Adrenal gland (tissue), 12 donors: Measurements from ENCODE around the gene TPM4. TPM values are rescaled to one million over a fixed set of nuclear protein-coding genes. Genes with fewer than 3 reads are reported as not detected.

Experiments
- DNase-seq, 7 donors: peaks; one replicate each; pipeline ENCODE4 v3.0.0-alpha.2; 2019 to 2020
- H3K27ac ChIP-seq, 5 donors: fragments of 200-600 bp; sonication (generic) in 4 of 5; 1 replicate in 3 of 5; 2 replicates in 2 of 5; pipeline versions ENCODE4 v1.5.1 to v1.8.0; 2016 to 2020; ENCODE audit warnings: mild to moderate bottlenecking in 1 of 5
- H3K27me3 ChIP-seq: fragments of 200-600 bp; 2 replicates; pipeline ENCODE4 v1.8.0; 2021
- H3K36me3 ChIP-seq, 2 donors: fragments of 200-600 bp; replicated peaks in 1 of 2; 1 replicate in 1 of 2; 2 replicates in 1 of 2; pipeline versions ENCODE4 v1.5.1 to v1.8.0; 2018 to 2022
- H3K4me1 ChIP-seq, 2 donors: fragments of 200-600 bp; replicated peaks in 1 of 2; 1 replicate in 1 of 2; 2 replicates in 1 of 2; pipeline versions ENCODE4 v1.5.1 to v1.8.0; 2018 to 2021
- H3K4me3 ChIP-seq, 4 donors: fragments of 200-600 bp; sonication (generic) in 3 of 4; one replicate each; pipeline ENCODE4 v1.5.1; 2016 to 2018
- H3K9me3 ChIP-seq, 3 donors: fragments of 200-600 bp; sonication (generic) in 1 of 3; replicated peaks in 1 of 3; 1 replicate in 2 of 3; 2 replicates in 1 of 3; pipeline versions ENCODE4 v1.5.1 to v1.8.0; 2016 to 2021
- CTCF ChIP-seq, 6 experiments: fragments of 450-650 bp in 4 of 6; fragments of 200-600 bp in 2 of 6; sonication (generic) in 1 of 6; IDR thresholded peaks; 1 replicate in 5 of 6; 2 replicates in 1 of 6; pipeline versions ENCODE4 v1.5.1 to v1.8.0; 2016 to 2021; ENCODE audit warnings: antibody characterized with exemption in 6 of 6, mild to moderate bottlenecking in 2 of 6, moderate library complexity in 1 of 6
- POLR2A ChIP-seq, 2 donors: fragments of 450-650 bp; IDR thresholded peaks; one replicate each; pipeline ENCODE4 v1.6.1; 2017; ENCODE audit warnings: antibody characterized with exemption in 2 of 2, mild to moderate bottlenecking in 2 of 2, moderate library complexity in 1 of 2
- WGBS, 4 donors: extraction: QIAGEN DNeasy Blood & Tissue Kit in 2 of 4; methylation state at CpG; one replicate each; pipeline versions ENCODE4 v1.1.5 to v1.1.7; 2013 to 2017; 5-methylcytosine and 5-hydroxymethylcytosine counted together
- intact Hi-C, 2 donors: fragments of 100-400 bp; cut with DNase I; formaldehyde crosslinking; loops; one replicate each; pipeline versions ENCODE4 v1.14.1 to v1.15.0; 2022 to 2023
- polyA plus RNA-seq, 3 donors: library from polyadenylated mRNA; stranded (reverse); fragments of 200-250 nt in 2 of 3; fragments of 350-450 nt in 1 of 3; fragmentation: Illumina TruSeq in 1 of 3; extraction: RNeasy Lipid Tissue Mini Kit (QIAGEN cat#74804) in 1 of 3; gene quantifications; one replicate each; pipeline ENCODE4 v1.2.3, GENCODE V29; 2013 to 2014
- total RNA-seq, 9 donors: library from RNA; depleted of rRNA in 4 of 9; stranded (reverse); fragments of >200 nt in 4 of 9; fragments of 120-200 nt in 1 of 9; fragmentation: NEBNext Ultra II Directional in 1 of 9; extraction: Animal tissue kit (Norgen Biotek cat#: 25700) in 1 of 9; gene quantifications; one replicate each; pipeline versions ENCODE4 v1.1.0 to v1.2.4, GENCODE V29; 2013 to 2023
- donor health status: healthy with polysubstance abuse.
- donor health status: Bipolar disorder and iron deficiency.
- donor health status: DM: yes; HTN: yes; CAD: no.
- donor health status: DM: no; HTN: no; CAD: no.
- donor health status: DM: no; HTN: no; CAD: no.
- donor health status: DM: yes; HTN: yes; CAD: no.

Gene TPM4
- total and polyA plus RNA-seq, 12 donors: 111 to 294 (median 204) TPM

- 83 to 92% (median 87%) methylated on average over 3 to 10 of the region's 10 CpGs for WGBS, 4 donors
- no peak for TF ChIP-seq CTCF (IDR thresholded peaks at IDR 0.05)
- TF ChIP-seq POLR2A (IDR thresholded peaks at IDR 0.05): no peak
- H3K4me1 ChIP-seq: no peaks in the 10 kb centered on the region
- intact Hi-C loops: loop anchor here (10.0 kb wide), 2 partner anchors 338 to 412 kb away; no protein-coding TSS in a partner anchor
- no peaks in the 10 kb centered on the region for H3K9me3 ChIP-seq
- no peaks in the 10 kb centered on the region for H3K36me3 ChIP-seq
- H3K27me3 ChIP-seq: no peaks in the 10 kb centered on the region
- H3K4me3 ChIP-seq: no peak overlapping the region
- DNase-seq: peak in 1 of 7 donors; percentile 3
- H3K27ac ChIP-seq: no peak overlapping the region
Measured at GRCh38 chr19:16036397-16036925, 39.8 kb upstream of the TPM4 start.

- no peaks in the 10 kb centered on the region for H3K4me1 ChIP-seq
- no peak overlapping the region for H3K27ac ChIP-seq
- H3K27me3 ChIP-seq: no peaks in the 10 kb centered on the region
- WGBS, 4 donors: 65 to 78% (median 70%) methylated on average over 4 to 11 of the region's 11 CpGs
- DNase-seq: no peak
- no peaks in the 10 kb centered on the region for H3K9me3 ChIP-seq
- no peak for TF ChIP-seq POLR2A (IDR thresholded peaks at IDR 0.05)
- TF ChIP-seq CTCF (IDR thresholded peaks at IDR 0.05): no peak
- no peak overlapping the region for H3K4me3 ChIP-seq
- H3K36me3 ChIP-seq: no peaks in the 10 kb centered on the region
- intact Hi-C loops: loop anchor here (10.0 kb wide), 2 partner anchors 338 to 412 kb away; no protein-coding TSS in a partner anchor
Measured at GRCh38 chr19:16036941-16037340, 39.4 kb upstream of the TPM4 start.

- Histone ChIP-seq H3K4me3 (no peak overlapping the region), H3K27ac (no peak overlapping the region), H3K36me3 (no peaks in the 10 kb centered on the region), H3K4me1 (no peaks in the 10 kb centered on the region), H3K27me3 (no peaks in the 10 kb centered on the region), H3K9me3 (no peaks in the 10 kb centered on the region)
- intact Hi-C loops: loop anchor here (10.0 kb wide), 2 partner anchors 337 to 413 kb away; no protein-coding TSS in a partner anchor
- TF ChIP-seq CTCF (IDR thresholded peaks at IDR 0.05) (no peak), POLR2A (IDR thresholded peaks at IDR 0.05) (no peak)
- no peak for DNase-seq
- 65 to 74% (median 70%) methylated on average over 9 to 17 of the region's 17 CpGs for WGBS, 4 donors
Measured at GRCh38 chr19:16037424-16038195, 38.7 kb upstream of the TPM4 start.

GRCh38 chr19:16038196-16038695 lies 38.0 kb upstream of the TPM4 start:
- WGBS, 4 donors: 63 to 100% (median 79%) methylated on average over 1 to 5 of the region's 5 CpGs
- Histone ChIP-seq H3K4me1 (no peaks in the 10 kb centered on the region), H3K27me3 (no peaks in the 10 kb centered on the region), H3K4me3 (no peak overlapping the region), H3K36me3 (no peaks in the 10 kb centered on the region), H3K27ac (no peak overlapping the region), H3K9me3 (no peaks in the 10 kb centered on the region)
- TF ChIP-seq POLR2A (IDR thresholded peaks at IDR 0.05): no peak
- TF ChIP-seq CTCF (IDR thresholded peaks at IDR 0.05): no peak
- intact Hi-C loops: loop anchor here (10.0 kb wide), 2 partner anchors 337 to 413 kb away; no protein-coding TSS in a partner anchor
- DNase-seq: no peak
